SH-SY5Y (cell line): ENCODE measurements around the gene TMEM182.
A peak's percentile ranks its signal among the peaks of the same experiment; 100 is the strongest.

Experiments used
- GATA2 ChIP-seq: IDR thresholded peaks from 2 replicates; pipeline ENCODE4 v1.6.1; 2011; ENCODE audit warnings: mild to moderate bottlenecking, low read depth, low read length
- GATA3 ChIP-seq: IDR thresholded peaks from 2 replicates; pipeline ENCODE4 v1.6.1; 2011; ENCODE audit warnings: low read depth, mild to moderate bottlenecking, low read length, moderate library complexity

The TMEM182 gene

GRCh38 chr2:102841107-102841840 lies 79.4 kb downstream of the TMEM182 start:
- TF ChIP-seq GATA2 = no peak
- no peak for TF ChIP-seq GATA3

- TF ChIP-seq GATA3 (no peak), GATA2 (no peak)
Measured at GRCh38 chr2:102843764-102844443, 82.1 kb downstream of the TMEM182 start.

DNA sequence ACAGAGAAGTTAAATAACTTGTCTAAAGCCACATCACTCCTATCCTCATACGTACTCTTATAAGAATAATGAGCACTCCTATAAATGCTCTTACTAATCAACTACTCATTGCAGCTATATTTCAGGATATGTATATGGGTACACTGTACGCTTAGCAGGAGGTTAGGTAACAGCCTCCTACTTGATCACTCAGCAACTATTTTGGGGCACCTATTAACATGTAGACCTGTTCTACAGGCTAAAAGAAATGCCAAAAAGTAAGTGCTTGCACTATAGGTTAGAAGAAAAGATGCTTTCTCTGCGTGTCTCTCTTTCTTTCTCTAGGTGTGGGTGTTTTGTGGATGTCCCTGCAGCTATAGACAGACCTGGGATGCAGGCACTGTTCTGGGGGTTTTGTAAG lies 83.1 kb downstream of the TMEM182 start:
- TF ChIP-seq GATA2 (no peak), GATA3 (no peak)

DNA sequence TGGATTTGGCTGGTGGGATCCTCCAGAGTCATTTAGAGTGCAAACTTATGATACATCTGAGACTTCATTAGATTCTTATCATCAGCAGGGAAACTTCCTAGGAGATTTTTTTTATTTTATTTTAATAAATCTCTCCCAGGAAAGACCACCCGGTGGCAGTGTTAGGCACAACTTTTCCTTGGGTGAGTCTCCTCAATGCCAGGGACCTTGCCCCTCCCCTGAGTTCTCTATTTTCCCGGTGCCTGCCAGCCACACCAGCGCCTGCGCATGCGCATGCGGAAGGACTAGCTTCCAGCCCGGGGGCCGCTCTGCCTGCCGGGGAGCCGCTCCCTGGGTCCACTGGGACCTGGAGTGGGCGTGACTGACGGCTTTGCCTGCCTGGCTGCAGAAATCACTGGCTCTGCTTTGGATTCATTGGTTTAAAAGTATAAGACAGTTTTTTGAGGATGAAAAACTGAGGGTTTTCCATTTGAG lies 86.6 kb downstream of the TMEM182 start:
- TF ChIP-seq GATA3 (no peak), GATA2 (peak; percentile 55; the same call in 1 of the 2 replicates)

- TF ChIP-seq GATA2 (no peak), GATA3 (no peak)
Measured at GRCh38 chr2:102850888-102851287, 89.1 kb downstream of the TMEM182 start.

- TF ChIP-seq GATA3 (no peak), GATA2 (no peak)
Measured at GRCh38 chr2:102852867-102853266, 91.0 kb downstream of the TMEM182 start.
